Medulla oblongata (tissue), 1 donor: ENCODE measurements around the gene PYCARD.

Source experiments
- DNase-seq: peaks from one replicate; pipeline ENCODE4 v3.0.0-alpha.2; 2015; ENCODE audit errors: extremely low spot score

Gene PYCARD

GRCh38 chr16:31167315-31167714, 35.2 kb downstream of the PYCARD start:
- no peak for DNase-seq

GRCh38 chr16:31157136-31157535, 45.4 kb downstream of the PYCARD start:
- peak; percentile 40 for DNase-seq
